HG03520 (cell line): ENCODE measurements around the gene PBX1.

Experiments
- ATAC-seq: cut with Tn5 transposase; IDR thresholded peaks from one replicate; pipeline ENCODE4 v1.9.1; 2021; ENCODE audit warnings: mild to moderate bottlenecking, moderate library complexity; ENCODE audit not compliant: unreplicated experiment

PBX1 gene

GRCh38 chr1:164846731-164847691, 288.0 kb downstream of the PBX1 start:
- ATAC-seq, result no peak

GRCh38 chr1:164853146-164853545, 294.2 kb downstream of the PBX1 start:
- no peak for ATAC-seq

GRCh38 chr1:164855716-164856329, 296.8 kb downstream of the PBX1 start:
- ATAC-seq, result no peak

- ATAC-seq, result no peak
These were observed 297.4 kb downstream of the PBX1 start for GRCh38 chr1:164856381-164856780.

GRCh38 chr1:164857439-164857838, 298.5 kb downstream of the PBX1 start:
- no peak for ATAC-seq

GRCh38 chr1:164858096-164858632, 299.2 kb downstream of the PBX1 start:
- ATAC-seq, result no peak

- no peak for ATAC-seq
These were observed 302.6 kb downstream of the PBX1 start for GRCh38 chr1:164861632-164862031.

- ATAC-seq, result no peak
These were observed 304.1 kb downstream of the PBX1 start for GRCh38 chr1:164863056-164863455.

- ATAC-seq, result no peak
These were observed 305.2 kb downstream of the PBX1 start for GRCh38 chr1:164864161-164864560.

GRCh38 chr1:164865385-164865784, 306.4 kb downstream of the PBX1 start:
- ATAC-seq, result no peak

- ATAC-seq, result no peak
These were observed 308.6 kb downstream of the PBX1 start for GRCh38 chr1:164867590-164867989.

- ATAC-seq, result no peak
These were observed 310.0 kb downstream of the PBX1 start for GRCh38 chr1:164868990-164869389.

GRCh38 chr1:164875518-164875917, 316.5 kb downstream of the PBX1 start:
- ATAC-seq, result no peak

GRCh38 chr1:164876398-164877116, 317.6 kb downstream of the PBX1 start:
- ATAC-seq, result no peak

- ATAC-seq, result no peak
These were observed 321.2 kb downstream of the PBX1 start for GRCh38 chr1:164880199-164880598.

- no peak for ATAC-seq
These were observed 321.7 kb downstream of the PBX1 start for GRCh38 chr1:164880644-164881043.

GRCh38 chr1:164885311-164885710, 326.3 kb downstream of the PBX1 start:
- no peak for ATAC-seq

- ATAC-seq, result no peak
These were observed 327.1 kb downstream of the PBX1 start for GRCh38 chr1:164886101-164886500.

GRCh38 chr1:164891615-164892014, 332.6 kb downstream of the PBX1 start:
- no peak for ATAC-seq

- no peak for ATAC-seq
These were observed 336.3 kb downstream of the PBX1 start for GRCh38 chr1:164895026-164895912.
